COLO668 (cell line): Measurements from ENCODE around the gene OR52A1.

Experiments
- DNase-seq: peaks from one replicate; lab custom pipeline; 2025; ENCODE audit not compliant: unreplicated experiment; lab: John Stamatoyannopoulos, UW

OR52A1 gene

GRCh38 chr11:5136261-5136660 lies 18.3 kb downstream of the OR52A1 start:
- no peak for DNase-seq

- no peak for DNase-seq
These were observed 22.8 kb downstream of the OR52A1 start for GRCh38 chr11:5131584-5132335.

DNA sequence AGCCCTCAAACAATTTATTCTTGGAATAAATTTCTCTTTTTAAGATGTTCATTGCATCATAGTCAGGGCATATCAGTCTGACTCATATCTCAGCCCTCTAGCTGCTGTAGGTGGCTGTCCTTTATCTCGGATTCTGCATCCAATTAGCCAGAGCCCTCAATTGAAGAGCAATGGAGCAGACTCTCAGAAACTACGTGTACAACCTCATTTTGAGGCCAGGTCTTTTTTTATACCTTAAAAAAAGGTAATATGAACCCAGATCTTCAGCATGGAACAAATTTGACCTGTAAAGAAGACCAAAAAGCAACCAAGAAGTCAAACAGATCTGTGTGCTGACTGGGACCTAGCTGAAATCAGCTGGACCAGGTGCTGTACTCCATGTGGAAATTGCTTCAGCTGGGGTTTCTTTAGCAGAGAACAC lies 25.1 kb downstream of the OR52A1 start:
- DNase-seq = no peak

DNA sequence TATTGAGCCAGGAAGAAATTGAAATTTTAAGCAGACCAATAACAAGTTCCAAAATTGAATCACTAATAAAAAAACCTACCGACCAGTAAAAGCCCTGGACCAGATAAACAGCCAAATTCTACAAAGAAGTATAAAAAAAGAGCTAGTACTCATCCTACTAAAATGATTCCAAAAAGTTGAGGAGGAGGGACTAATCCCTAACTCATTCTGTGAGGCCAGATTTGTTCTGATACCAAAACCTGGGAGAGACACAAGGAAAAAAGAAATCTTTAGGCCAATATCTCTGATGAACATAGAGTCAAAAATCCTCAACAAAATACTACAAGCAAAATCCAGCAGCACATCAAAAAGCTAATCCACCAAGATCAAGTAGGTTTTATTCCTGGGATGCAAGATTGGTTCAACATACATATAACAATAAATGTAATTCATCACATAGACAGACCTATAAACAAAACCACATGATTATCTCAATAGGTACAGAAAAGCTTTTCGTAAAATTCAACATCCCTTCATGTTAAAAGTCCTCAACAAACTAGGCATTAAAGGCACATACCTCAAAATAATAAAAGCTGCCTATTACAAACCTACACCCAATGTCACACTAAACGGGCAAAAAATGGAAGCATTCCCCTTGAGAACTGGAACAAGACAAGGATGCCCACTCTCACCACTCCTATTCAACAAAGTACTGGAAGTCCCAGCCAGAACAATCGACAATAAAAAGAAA lies 29.5 kb downstream of the OR52A1 start:
- no peak for DNase-seq

DNA sequence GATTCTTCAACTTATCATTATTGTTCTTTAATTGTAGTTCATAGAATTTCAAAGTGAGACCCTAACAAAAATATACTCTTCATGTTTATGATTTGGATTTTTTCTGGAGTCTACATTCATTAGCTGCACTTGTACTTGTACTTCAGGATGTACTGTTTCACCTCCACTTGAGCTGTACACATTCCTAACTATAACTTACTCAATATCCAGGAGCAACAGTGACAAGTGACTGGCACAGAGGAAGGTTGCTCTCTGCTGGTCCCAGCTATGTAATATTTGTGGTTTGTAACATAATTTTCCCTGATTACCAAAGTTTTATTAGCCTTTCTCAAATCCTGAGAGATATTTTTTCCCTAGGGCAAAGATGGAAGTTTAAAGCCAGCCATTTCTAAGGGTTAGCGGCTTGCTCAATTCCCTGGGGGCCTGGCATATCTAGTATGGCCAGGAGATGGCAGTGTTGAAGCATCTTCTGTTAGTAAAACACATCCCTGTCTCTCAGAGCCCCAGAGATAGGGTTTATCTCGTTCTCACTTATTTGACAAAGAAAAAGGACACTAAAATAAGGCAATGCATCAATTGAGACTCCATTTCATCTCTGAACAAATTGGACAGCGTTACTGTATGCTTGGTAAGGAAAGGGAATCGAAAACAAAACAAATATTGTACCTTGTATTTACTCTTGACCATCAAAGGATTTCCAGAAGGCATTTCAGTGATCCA lies 30.6 kb downstream of the OR52A1 start:
- DNase-seq = peak; percentile 62

GRCh38 chr11:5118893-5119292 lies 35.7 kb downstream of the OR52A1 start:
- no peak for DNase-seq

DNA sequence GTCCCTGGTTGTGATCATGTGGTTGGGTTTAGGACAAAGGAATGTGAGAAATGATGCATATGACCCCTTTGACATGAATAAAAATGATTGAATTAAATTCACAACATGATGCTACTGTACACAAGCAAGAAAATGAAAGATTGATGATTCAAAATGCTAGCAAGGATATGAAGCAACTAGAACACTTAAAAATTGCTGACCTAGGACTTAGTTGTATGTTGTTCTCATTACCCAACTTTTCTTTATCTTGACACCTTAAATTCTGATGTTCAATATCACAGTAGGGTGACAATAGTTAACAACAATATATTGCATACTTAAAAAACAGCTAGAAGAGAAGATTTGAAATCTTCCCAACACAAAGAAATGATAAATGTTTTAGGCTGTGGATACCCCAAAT lies 37.0 kb downstream of the OR52A1 start:
- DNase-seq = no peak

- DNase-seq = no peak
These were observed 39.2 kb downstream of the OR52A1 start for GRCh38 chr11:5115339-5115738.

- no peak for DNase-seq
These were observed 47.3 kb downstream of the OR52A1 start for GRCh38 chr11:5107285-5107684.

DNA sequence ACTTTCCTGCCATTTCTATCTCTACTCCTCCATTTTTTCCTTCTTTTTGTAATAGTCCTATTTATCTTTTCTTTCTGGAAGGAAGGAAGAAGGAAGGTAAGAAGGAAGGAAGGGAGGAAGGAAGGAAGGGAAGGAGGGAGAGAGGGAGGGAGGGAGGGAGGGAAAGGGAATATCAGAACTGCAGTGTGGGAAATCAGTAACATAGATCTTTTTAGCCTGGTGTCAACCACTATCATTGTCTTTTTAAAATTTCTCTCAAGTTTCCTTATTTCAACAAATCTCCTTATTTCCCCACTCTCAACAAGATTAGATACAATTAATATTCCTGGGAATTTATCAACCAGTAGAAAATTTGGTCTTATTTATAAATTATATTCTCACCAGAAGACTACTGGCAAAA lies 51.5 kb downstream of the OR52A1 start:
- DNase-seq = no peak

DNA sequence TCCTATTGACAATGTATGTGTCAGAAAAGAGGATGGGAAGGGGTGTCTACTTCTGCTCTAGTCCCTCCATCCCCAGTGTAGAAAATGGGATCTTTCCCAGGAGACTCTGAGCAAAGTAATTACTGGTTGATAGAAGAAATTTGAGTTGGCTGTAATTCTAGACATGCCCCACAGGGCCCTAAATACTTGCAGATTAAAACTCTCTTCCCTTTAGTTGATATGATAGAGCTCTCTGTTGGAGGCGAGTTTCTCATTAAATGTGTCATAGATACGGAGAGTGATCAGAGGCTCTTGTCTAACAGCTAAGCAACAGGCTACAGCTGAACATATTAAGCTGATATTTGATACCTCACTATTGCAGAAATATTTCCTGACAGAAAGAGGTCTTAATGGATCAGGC lies 52.3 kb downstream of the OR52A1 start:
- DNase-seq = no peak

- no peak for DNase-seq
These were observed 58.5 kb downstream of the OR52A1 start for GRCh38 chr11:5096011-5096410.
